Gastroesophageal sphincter (tissue), 3 donors: Measurements from ENCODE around the gene BHLHE23.

Experiments
- EP300 ChIP-seq: sonication (generic); formaldehyde crosslinking; IDR thresholded peaks from one replicate; pipeline ENCODE4 v1.6.1; 2017; ENCODE audit warnings: antibody characterized with exemption, mild to moderate bottlenecking
- POLR2A ChIP-seq, 2 donors: fragments of 450-650 bp; IDR thresholded peaks; one replicate each; pipeline ENCODE4 v1.6.1; 2017; ENCODE audit warnings: antibody characterized with exemption in 2 of 2, mild to moderate bottlenecking in 2 of 2, moderate library complexity in 1 of 2
- TF ChIP-seq, protein P1 (sequence below), 4 experiments: fragments of 200-600 bp in 2 of 4; fragments of 450-650 bp in 2 of 4; sonication (generic) in 1 of 4; IDR thresholded peaks; one replicate each; pipeline ENCODE4 v1.5.1; 2017 to 2019; ENCODE audit warnings: antibody characterized with exemption in 4 of 4, mild to moderate bottlenecking in 2 of 4, moderate library complexity in 2 of 4

DNA sequence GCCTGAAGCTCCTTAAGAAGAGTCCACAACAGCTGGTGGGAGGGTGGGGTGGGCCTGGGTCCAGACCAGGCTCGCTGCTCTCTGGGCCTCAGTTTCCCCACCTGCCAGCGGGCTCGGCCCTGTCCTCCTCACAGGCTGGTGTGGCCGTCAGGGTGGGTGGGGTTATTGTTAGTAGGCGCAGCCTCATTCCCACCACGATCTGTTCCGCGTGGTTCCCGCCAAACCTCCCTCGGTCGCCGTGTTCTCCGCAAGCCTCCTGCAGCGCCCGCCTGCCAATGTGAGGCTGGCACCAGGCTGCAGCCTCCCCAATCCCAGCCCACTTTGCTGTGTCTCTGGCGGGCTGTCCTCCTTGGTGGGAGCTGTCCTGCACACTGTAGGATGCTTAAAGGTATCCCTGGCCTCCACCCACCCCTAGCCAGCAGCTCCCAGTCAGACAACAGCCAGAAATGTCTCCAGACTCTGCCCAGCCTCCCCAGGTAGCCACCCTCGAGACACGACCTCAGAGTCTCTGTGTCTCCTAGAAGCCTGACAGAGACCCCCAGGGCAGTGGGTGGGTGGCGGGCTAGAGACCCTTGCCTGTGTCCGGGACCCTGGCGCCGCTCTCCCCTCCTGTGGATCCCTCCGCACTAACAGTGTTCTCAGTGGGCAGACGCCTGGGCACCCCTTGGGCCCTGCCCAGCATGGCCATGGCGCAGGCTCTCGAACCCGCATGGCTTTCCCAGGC is 39.0 kb downstream of the BHLHE23 start:
- no peak for TF ChIP-seq POLR2A (IDR thresholded peaks at IDR 0.05)
- no peak for TF ChIP-seq EP300
- TF ChIP-seq, protein P1, sequence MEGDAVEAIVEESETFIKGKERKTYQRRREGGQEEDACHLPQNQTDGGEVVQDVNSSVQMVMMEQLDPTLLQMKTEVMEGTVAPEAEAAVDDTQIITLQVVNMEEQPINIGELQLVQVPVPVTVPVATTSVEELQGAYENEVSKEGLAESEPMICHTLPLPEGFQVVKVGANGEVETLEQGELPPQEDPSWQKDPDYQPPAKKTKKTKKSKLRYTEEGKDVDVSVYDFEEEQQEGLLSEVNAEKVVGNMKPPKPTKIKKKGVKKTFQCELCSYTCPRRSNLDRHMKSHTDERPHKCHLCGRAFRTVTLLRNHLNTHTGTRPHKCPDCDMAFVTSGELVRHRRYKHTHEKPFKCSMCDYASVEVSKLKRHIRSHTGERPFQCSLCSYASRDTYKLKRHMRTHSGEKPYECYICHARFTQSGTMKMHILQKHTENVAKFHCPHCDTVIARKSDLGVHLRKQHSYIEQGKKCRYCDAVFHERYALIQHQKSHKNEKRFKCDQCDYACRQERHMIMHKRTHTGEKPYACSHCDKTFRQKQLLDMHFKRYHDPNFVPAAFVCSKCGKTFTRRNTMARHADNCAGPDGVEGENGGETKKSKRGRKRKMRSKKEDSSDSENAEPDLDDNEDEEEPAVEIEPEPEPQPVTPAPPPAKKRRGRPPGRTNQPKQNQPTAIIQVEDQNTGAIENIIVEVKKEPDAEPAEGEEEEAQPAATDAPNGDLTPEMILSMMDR (IDR thresholded peaks at IDR 0.05), result no peak
